OCI-LY1 (cell line): ENCODE results near the gene MYADML2.

Experiments used
- CTCF ChIP-seq: fragments of 200-600 bp; sonication (generic), shearing (Covaris generic); IDR thresholded peaks from 2 replicates; pipeline ENCODE4 v1.5.1; 2017; ENCODE audit warnings: mild to moderate bottlenecking, antibody characterized with exemption, low read length, moderate library complexity, mixed read lengths
- EZH2 ChIP-seq: fragments of 200-600 bp; sonication (generic), shearing (Covaris generic); IDR thresholded peaks from 2 replicates; pipeline ENCODE4 v1.8.0; 2017; ENCODE audit warnings: borderline replicate concordance, mixed run types, mild to moderate bottlenecking, antibody characterized with exemption, low read length, moderate library complexity, mixed read lengths

DNA sequence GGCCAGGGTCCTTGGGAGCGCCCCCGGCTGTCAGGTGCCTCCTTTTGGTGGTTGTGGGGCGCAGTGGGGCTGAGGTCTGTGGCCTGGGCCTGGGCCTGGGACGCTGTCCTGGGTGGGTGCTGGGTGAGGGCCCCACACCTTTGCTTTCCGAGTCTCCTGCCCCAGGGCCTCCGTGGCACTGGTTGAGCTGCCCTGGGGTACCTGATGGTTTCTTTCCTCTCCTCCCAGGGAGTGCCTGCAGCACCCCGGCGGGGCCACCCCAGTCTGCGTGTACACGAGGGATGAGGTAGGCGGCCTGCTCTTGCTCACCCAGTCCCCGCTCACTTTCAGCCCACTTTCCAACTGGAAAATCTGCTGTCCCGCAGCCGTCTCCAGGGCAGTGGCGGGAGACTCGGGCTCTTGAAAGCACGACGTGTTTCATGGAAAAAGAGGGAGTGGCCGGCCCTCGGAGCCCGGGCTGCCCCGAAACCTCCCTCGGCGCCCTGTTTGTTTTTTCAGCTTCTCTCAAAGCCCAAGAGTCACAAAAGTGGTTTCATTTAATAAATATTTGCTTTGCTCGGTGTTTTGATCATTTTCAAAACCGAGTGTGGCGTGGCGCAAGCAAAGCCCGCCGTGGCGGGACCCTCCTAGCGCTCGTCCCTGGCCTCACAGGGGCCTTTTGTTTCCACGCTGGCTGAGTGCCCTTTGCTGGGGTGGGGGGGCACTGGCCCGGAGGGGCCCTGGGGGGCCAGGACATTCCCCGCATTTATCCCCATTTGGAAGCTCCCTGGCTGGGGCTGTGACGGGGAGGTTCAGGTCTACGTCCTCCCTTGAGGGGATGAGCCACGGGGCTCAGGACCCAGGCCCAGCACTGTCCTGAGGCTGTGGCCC, 47.8 kb upstream of the MYADML2 start:
- TF ChIP-seq CTCF: no peak
- no peak for TF ChIP-seq EZH2
